HepG2 (cell line): ENCODE results near the gene TPD52L2. TPM values are rescaled to one million over a fixed set of nuclear protein-coding genes. Genes with fewer than 3 reads are reported as not detected.

Source experiments
- AKAP8 ChIP-seq: sonication (generic); formaldehyde crosslinking; IDR thresholded peaks from 2 replicates; pipeline ENCODE4 v1.5.1; 2020; ENCODE audit warnings: mild to moderate bottlenecking, missing genetic modification reagents
- BORCS8-MEF2B ChIP-seq: sonication (generic); formaldehyde crosslinking; IDR thresholded peaks from 2 replicates; pipeline ENCODE4 v1.8.0; 2022; ENCODE audit warnings: mild to moderate bottlenecking, missing genetic modification reagents
- FOXP1 ChIP-seq, 2 experiments: fragments of 450-650 bp in 1 of 2; IDR thresholded peaks; 2 replicates each; pipeline ENCODE4 v1.6.1; 2017 to 2018; ENCODE audit warnings: antibody characterized with exemption in 1 of 2
- HES4 ChIP-seq: sonication (generic); formaldehyde crosslinking; IDR thresholded peaks from 2 replicates; pipeline ENCODE4 v1.9.0; 2021; ENCODE audit warnings: mild to moderate bottlenecking, missing genetic modification reagents, borderline replicate concordance
- HNF4A ChIP-seq: sonication (generic); formaldehyde crosslinking; IDR thresholded peaks from 2 replicates; pipeline ENCODE4 v1.4.0; 2020; ENCODE audit warnings: missing genetic modification reagents
- MAZ ChIP-seq, 2 experiments: sonication (generic) in 1 of 2; formaldehyde crosslinking in 1 of 2; IDR thresholded peaks; 2 replicates each; pipeline versions ENCODE4 v1.5.0 to v1.6.1; 2012 to 2020; ENCODE audit warnings: low read depth in 2 of 2, mild to moderate bottlenecking in 2 of 2, borderline replicate concordance in 1 of 2, improper control_type of control experiment in 1 of 2, low read length in 1 of 2, missing genetic modification reagents in 1 of 2, moderate library complexity in 1 of 2
- NRL ChIP-seq: sonication (generic); formaldehyde crosslinking; IDR thresholded peaks from 2 replicates; pipeline ENCODE4 v1.5.0; 2020; ENCODE audit warnings: missing genetic modification reagents, mild to moderate bottlenecking, moderate library complexity, borderline replicate concordance
- POLR2G ChIP-seq: fragments of 200-400 bp; formaldehyde crosslinking; IDR thresholded peaks from 2 replicates; pipeline ENCODE4 v1.6.1; 2018; ENCODE audit warnings: mild to moderate bottlenecking, low read depth, low read length, moderate library complexity
- REXO4 ChIP-seq: sonication (generic); formaldehyde crosslinking; IDR thresholded peaks from 2 replicates; pipeline ENCODE4 v1.8.0; 2022; ENCODE audit warnings: missing genetic modification reagents, mild to moderate bottlenecking, borderline replicate concordance
- SATB2 ChIP-seq: sonication (generic); formaldehyde crosslinking; IDR thresholded peaks from 2 replicates; pipeline ENCODE4 v1.5.0; 2020; ENCODE audit warnings: missing genetic modification reagents
- SSRP1 ChIP-seq: IDR thresholded peaks from 2 replicates; pipeline ENCODE4 v1.6.1; 2016; ENCODE audit warnings: control low read depth
- ZBTB7B ChIP-seq: sonication (generic); formaldehyde crosslinking; IDR thresholded peaks from 2 replicates; pipeline ENCODE4 v1.4.0; 2020; ENCODE audit warnings: missing genetic modification reagents
- ZFAT ChIP-seq: sonication (generic); formaldehyde crosslinking; conservative IDR thresholded peaks from 2 replicates; pipeline ENCODE4 v1.8.1; 2023; ENCODE audit warnings: missing genetic modification reagents, inconsistent platforms
- ZNF292 ChIP-seq: sonication (generic); formaldehyde crosslinking; IDR thresholded peaks from 2 replicates; pipeline ENCODE4 v1.8.1; 2022; ENCODE audit warnings: mild to moderate bottlenecking, low read depth, missing genetic modification reagents, borderline replicate concordance
- ZNF430 ChIP-seq: sonication (generic); formaldehyde crosslinking; IDR thresholded peaks from 2 replicates; pipeline ENCODE4 v1.9.0; 2021; ENCODE audit warnings: mild to moderate bottlenecking, missing genetic modification reagents
- ZSCAN31 ChIP-seq: sonication (generic); formaldehyde crosslinking; IDR thresholded peaks from 2 replicates; pipeline ENCODE4 v1.5.0; 2020; ENCODE audit warnings: low read depth, mild to moderate bottlenecking, missing genetic modification reagents
- polyA plus RNA-seq, 8 experiments: library from polyadenylated mRNA; depleted of rRNA in 3 of 8; stranded (reverse) in 7 of 8; unstranded in 1 of 8; fragments of >200 nt; fragmentation: Illumina TruSeq in 4 of 8; extraction: Trizol in 4 of 8; gene quantifications; 2 replicates each; pipeline versions ENCODE4 v1.2.1 to v1.2.3, GENCODE V29; 2011 to 2016; ENCODE audit warnings: low read depth in 4 of 8, missing spikeins in 1 of 8, mixed read lengths in 1 of 8; ENCODE audit not compliant: insufficient read depth in 1 of 8
- total RNA-seq, 5 experiments: library from RNA; depleted of rRNA; stranded (reverse); fragments of >200 nt; fragmentation: Illumina TruSeq; extraction: Trizol; gene quantifications; 2 replicates each; pipeline ENCODE4 v1.2.3, GENCODE V29; 2016; ENCODE audit warnings: low read depth in 1 of 5

Gene TPD52L2
- total and polyA plus RNA-seq, 2 of the 13 experiments (the other 11 are each of a cell fraction or from before 2014, with no cell fraction given), result 156 to 184 TPM

GRCh38 chr20:63855363-63856097 is 9.5 kb upstream of the TPD52L2 start (continued):
- TF ChIP-seq MAZ (IDR thresholded peaks at IDR 0.05; ENCODE audit: borderline replicate concordance, low read depth, low read length) (no peak), MAZ (CRISPR knock-in tag; IDR thresholded peaks at IDR 0.05; ENCODE audit: low read depth) (0 out of 2 replicates have a peak, but pooled peaks have one; percentile 50), ZNF292 (CRISPR knock-in tag) (no peak; the same call in 1 of the 2 replicates), AKAP8 (CRISPR knock-in tag) (0 out of 2 replicates have a peak, but pooled peaks have one; percentile 17), POLR2G (0 out of 2 replicates have a peak, but pooled peaks have one; percentile 16), REXO4 (CRISPR knock-in tag) (no peak), BORCS8-MEF2B (CRISPR knock-in tag) (0 out of 2 replicates have a peak, but pooled peaks have one; percentile 44), ZSCAN31 (CRISPR knock-in tag) (peak; percentile 78; the same call in 1 of the 2 replicates), FOXP1 (IDR thresholded peaks at IDR 0.05) (no peak), FOXP1 (CRISPR knock-in tag; IDR thresholded peaks at IDR 0.05) (no peak), ZBTB7B (peak; percentile 16; the same call in 1 of the 2 replicates), ZNF430 (CRISPR knock-in tag) (no peak), HES4 (CRISPR knock-in tag) (0 out of 2 replicates have a peak, but pooled peaks have one; percentile 58), ZFAT (no peak), HNF4A (CRISPR knock-in tag) (peak; percentile 17; the same call in 1 of the 2 replicates), NRL (CRISPR knock-in tag) (peak; percentile 53; the same call in 1 of the 2 replicates), SATB2 (CRISPR knock-in tag) (no peak), SSRP1 (CRISPR knock-in tag) (no peak)
